Hepatocyte (in vitro differentiated cells): Measurements from ENCODE around the gene SEMA3A. TPM values are rescaled to one million over a fixed set of nuclear protein-coding genes. Genes with fewer than 3 reads are reported as not detected.

ENCODE experiments used
- DNase-seq: peaks from one replicate; pipeline ENCODE4 v3.0.0-alpha.2; 2016; ENCODE audit warnings: low spot score
- H2AFZ ChIP-seq: fragments of 200-600 bp; sonication (generic); 2 replicates; pipeline ENCODE4 v1.6.0; 2016; ENCODE audit warnings: antibody characterized with exemption, mild to moderate bottlenecking
- H3K27ac ChIP-seq: fragments of 200-600 bp; sonication (generic); 2 replicates; pipeline ENCODE4 v1.5.1; 2016; ENCODE audit warnings: mild to moderate bottlenecking
- H3K27me3 ChIP-seq: fragments of 200-600 bp; sonication (generic); 2 replicates; pipeline ENCODE4 v1.6.1; 2016
- H3K36me3 ChIP-seq: fragments of 200-600 bp; sonication (generic); replicated peaks from 2 replicates; pipeline ENCODE4 v1.5.1; 2016; ENCODE audit warnings: low read depth; ENCODE audit not compliant: insufficient read depth
- H3K4me1 ChIP-seq: fragments of 200-600 bp; sonication (generic); 2 replicates; pipeline ENCODE4 v1.5.1; 2016; ENCODE audit warnings: mild to moderate bottlenecking, moderate library complexity; ENCODE audit not compliant: insufficient read depth
- H3K4me2 ChIP-seq: fragments of 200-600 bp; sonication (generic); 2 replicates; pipeline ENCODE4 v1.6.0; 2016
- H3K4me3 ChIP-seq: fragments of 200-600 bp; sonication (generic); 2 replicates; pipeline ENCODE4 v1.5.1; 2016; ENCODE audit warnings: mild to moderate bottlenecking
- H3K79me2 ChIP-seq: fragments of 200-600 bp; sonication (generic); 2 replicates; pipeline ENCODE4 v1.6.0; 2017; ENCODE audit warnings: mild to moderate bottlenecking
- H3K9me2 ChIP-seq: fragments of 200-600 bp; sonication (generic); replicated peaks from 2 replicates; pipeline ENCODE4 v1.6.0; 2017; ENCODE audit warnings: mild to moderate bottlenecking; ENCODE audit not compliant: insufficient read depth
- H3K9me3 ChIP-seq: fragments of 200-600 bp; sonication (generic); 2 replicates; pipeline ENCODE4 v1.5.1; 2016; ENCODE audit warnings: low read depth, mild to moderate bottlenecking
- H4K20me1 ChIP-seq: fragments of 200-600 bp; sonication (generic); 2 replicates; pipeline ENCODE4 v1.6.0; 2016; ENCODE audit warnings: mild to moderate bottlenecking; ENCODE audit not compliant: insufficient read depth, poor library complexity, severe bottlenecking
- CTCF ChIP-seq: fragments of 200-600 bp; sonication (generic); IDR thresholded peaks from 2 replicates; pipeline ENCODE4 v1.5.1; 2016; ENCODE audit warnings: antibody characterized with exemption, mild to moderate bottlenecking; ENCODE audit not compliant: poor library complexity
- EZH2 ChIP-seq: fragments of 200-600 bp; sonication (generic); IDR thresholded peaks from 2 replicates; pipeline ENCODE4 v1.6.1; 2016; ENCODE audit warnings: antibody characterized with exemption, mild to moderate bottlenecking, borderline replicate concordance
- EZH2phosphoT487 ChIP-seq: fragments of 200-600 bp; sonication (generic); IDR thresholded peaks from one replicate; pipeline ENCODE4 v1.6.1; 2018; ENCODE audit warnings: antibody characterized with exemption, mild to moderate bottlenecking, low read depth, moderate library complexity; ENCODE audit not compliant: unreplicated experiment, severe bottlenecking
- WGBS: methylation state at CpG from one replicate; pipeline ENCODE4 v1.1.6; 2016; ENCODE audit warnings: low lambda C conversion rate; ENCODE audit errors: missing lambda C conversion rate; 5-methylcytosine and 5-hydroxymethylcytosine counted together
- polyA plus RNA-seq: library from polyadenylated mRNA; unstranded; fragments of >200 nt; fragmentation: Nextera tagmentation; extraction: Ambion mirVana; gene quantifications from 2 replicates; pipeline ENCODE4 v1.2.1, GENCODE V29; 2016
- total RNA-seq: library from RNA; depleted of rRNA; stranded (reverse); fragments of >200 nt; gene quantifications from 2 replicates; pipeline ENCODE4 v1.2.3, GENCODE V29; 2014

SEMA3A gene
- total and polyA plus RNA-seq, 2 experiments from 2014 or later = 19.3 to 64.6 TPM

- H3K36me3 ChIP-seq = no peaks in the 10 kb centered on the region
- H3K79me2 ChIP-seq = peaks cover 95% of the 10 kb centered on the region
- H3K27ac ChIP-seq = no peak overlapping the region
- no peak overlapping the region for H2AFZ ChIP-seq
- H3K4me2 ChIP-seq = peak overlapping the region; percentile 44
- TF ChIP-seq CTCF (no peak), EZH2 (no peak), EZH2phosphoT487 (no peak)
- H3K9me2 ChIP-seq = no peaks in the 10 kb centered on the region
- no peak overlapping the region for H3K4me3 ChIP-seq
- 53% methylated on average over 2 of the region's 2 CpGs for WGBS
- no peaks in the 10 kb centered on the region for H3K9me3 ChIP-seq
- peaks cover 13% of the 10 kb centered on the region for H3K4me1 ChIP-seq
- DNase-seq = no peak
- no peaks in the 10 kb centered on the region for H3K27me3 ChIP-seq
- no peaks in the 10 kb centered on the region for H4K20me1 ChIP-seq
Measured at GRCh38 chr7:84187813-84188510, 6.6 kb downstream of the SEMA3A start.

- no peaks in the 10 kb centered on the region for H3K36me3 ChIP-seq
- DNase-seq = no peak
- H3K9me2 ChIP-seq = no peaks in the 10 kb centered on the region
- no peaks in the 10 kb centered on the region for H3K27me3 ChIP-seq
- no peak overlapping the region for H2AFZ ChIP-seq
- H3K4me3 ChIP-seq = no peak overlapping the region
- no peak for TF ChIP-seq CTCF
- peaks cover 94% of the 10 kb centered on the region for H3K79me2 ChIP-seq
- peaks cover 13% of the 10 kb centered on the region for H3K4me1 ChIP-seq
- no peaks in the 10 kb centered on the region for H3K9me3 ChIP-seq
- peak overlapping the region; percentile 11 for H3K27ac ChIP-seq
- H3K4me2 ChIP-seq = peak overlapping the region; percentile 44
- no peaks in the 10 kb centered on the region for H4K20me1 ChIP-seq
Measured at GRCh38 chr7:84187087-84187805, 7.3 kb downstream of the SEMA3A start.

- H3K4me3 ChIP-seq = no peak overlapping the region
- H3K36me3 ChIP-seq = no peaks in the 10 kb centered on the region
- H3K27me3 ChIP-seq = no peaks in the 10 kb centered on the region
- peaks cover 13% of the 10 kb centered on the region for H3K4me1 ChIP-seq
- H4K20me1 ChIP-seq = no peaks in the 10 kb centered on the region
- peaks cover 81% of the 10 kb centered on the region for H3K79me2 ChIP-seq
- no peak overlapping the region for H2AFZ ChIP-seq
- no peak overlapping the region for H3K4me2 ChIP-seq
- TF ChIP-seq EZH2phosphoT487 (no peak), EZH2 (no peak), CTCF (no peak)
- no peaks in the 10 kb centered on the region for H3K9me3 ChIP-seq
- no peak overlapping the region for H3K27ac ChIP-seq
- 97% methylated on average over 1 of the region's 1 CpG for WGBS
- no peak for DNase-seq
- no peaks in the 10 kb centered on the region for H3K9me2 ChIP-seq
Measured at GRCh38 chr7:84183741-84184140, 10.8 kb downstream of the SEMA3A start.
